Liver (tissue), 3 donors: ENCODE measurements around the gene IGSF8.

Source experiments
- TAF1 ChIP-seq: conservative IDR thresholded peaks from 2 replicates; pipeline ENCODE4 v1.6.1; 2016; ENCODE audit warnings: antibody characterized with exemption, mild to moderate bottlenecking
- TF ChIP-seq, protein P1 (sequence below): fragments of 150-350 bp; IDR thresholded peaks from 2 replicates; pipeline ENCODE4 v1.5.1; 2017; ENCODE audit warnings: improper control_type of control experiment, low read depth, low read length; ENCODE audit not compliant: missing input control
- donor health status: healthy.
- donor health status: healthy.

DNA sequence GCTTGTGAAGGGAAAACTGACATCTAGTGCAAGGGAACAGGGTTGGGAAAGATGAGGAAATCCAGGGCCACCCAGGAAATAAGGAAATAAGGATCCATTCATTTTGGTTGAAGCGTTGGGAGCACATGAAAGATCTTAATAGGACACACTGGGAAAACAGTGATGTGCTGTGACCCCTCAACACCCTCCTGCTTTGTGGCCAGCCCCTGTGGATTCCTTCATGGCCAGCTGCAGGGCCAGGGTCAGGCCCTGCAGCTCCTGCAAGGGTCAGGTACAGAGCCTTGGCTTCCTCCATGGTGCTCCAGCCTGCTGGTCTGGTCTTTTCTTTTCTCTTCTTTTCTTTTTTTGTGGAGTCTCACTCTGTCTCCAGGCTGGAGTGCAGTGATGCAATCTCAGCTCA lies 47.8 kb downstream of the IGSF8 start:
- TF ChIP-seq, protein P1, sequence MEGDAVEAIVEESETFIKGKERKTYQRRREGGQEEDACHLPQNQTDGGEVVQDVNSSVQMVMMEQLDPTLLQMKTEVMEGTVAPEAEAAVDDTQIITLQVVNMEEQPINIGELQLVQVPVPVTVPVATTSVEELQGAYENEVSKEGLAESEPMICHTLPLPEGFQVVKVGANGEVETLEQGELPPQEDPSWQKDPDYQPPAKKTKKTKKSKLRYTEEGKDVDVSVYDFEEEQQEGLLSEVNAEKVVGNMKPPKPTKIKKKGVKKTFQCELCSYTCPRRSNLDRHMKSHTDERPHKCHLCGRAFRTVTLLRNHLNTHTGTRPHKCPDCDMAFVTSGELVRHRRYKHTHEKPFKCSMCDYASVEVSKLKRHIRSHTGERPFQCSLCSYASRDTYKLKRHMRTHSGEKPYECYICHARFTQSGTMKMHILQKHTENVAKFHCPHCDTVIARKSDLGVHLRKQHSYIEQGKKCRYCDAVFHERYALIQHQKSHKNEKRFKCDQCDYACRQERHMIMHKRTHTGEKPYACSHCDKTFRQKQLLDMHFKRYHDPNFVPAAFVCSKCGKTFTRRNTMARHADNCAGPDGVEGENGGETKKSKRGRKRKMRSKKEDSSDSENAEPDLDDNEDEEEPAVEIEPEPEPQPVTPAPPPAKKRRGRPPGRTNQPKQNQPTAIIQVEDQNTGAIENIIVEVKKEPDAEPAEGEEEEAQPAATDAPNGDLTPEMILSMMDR = no peak
- no peak for TF ChIP-seq TAF1
